Choroid plexus epithelial cell (primary cell): ENCODE results near the gene BPIFB3.

Experiments
- DNase-seq: peaks from one replicate; pipeline ENCODE4 v3.0.0-alpha.2; 2010; ENCODE audit warnings: low read depth
- H3K4me3 ChIP-seq: 2 replicates; pipeline ENCODE4 v1.5.1; 2011; ENCODE audit warnings: low read depth, mild to moderate bottlenecking, control low read depth, low read length, moderate library complexity
- CTCF ChIP-seq: conservative IDR thresholded peaks from 2 replicates; pipeline ENCODE4 v1.5.1; 2011; ENCODE audit warnings: low read depth, mild to moderate bottlenecking, control low read depth, inconsistent platforms, low read length, moderate library complexity

The BPIFB3 gene

GRCh38 chr20:33027769-33028751, 25.6 kb upstream of the BPIFB3 start:
- H3K4me3 ChIP-seq = no peak overlapping the region
- DNase-seq = no peak
- no peak for TF ChIP-seq CTCF

- H3K4me3 ChIP-seq = no peak overlapping the region
- TF ChIP-seq CTCF = no peak
- DNase-seq = no peak
Observed at GRCh38 chr20:33028875-33029274, 24.8 kb upstream of the BPIFB3 start.

GRCh38 chr20:33030076-33030475, 23.6 kb upstream of the BPIFB3 start:
- H3K4me3 ChIP-seq = no peak overlapping the region
- TF ChIP-seq CTCF = no peak
- DNase-seq = no peak

- DNase-seq = no peak
- no peak overlapping the region for H3K4me3 ChIP-seq
- TF ChIP-seq CTCF = no peak
Observed at GRCh38 chr20:33030569-33030968, 23.1 kb upstream of the BPIFB3 start.

- no peak within 1 kb of the TSS for H3K4me3 ChIP-seq
- no peak for DNase-seq
- TF ChIP-seq CTCF = no peak
Observed at GRCh38 chr20:33031531-33031930, 22.2 kb upstream of the BPIFB3 start, which contains the start of gene BPIFB6. Gene BPIFB6 (plus strand): TSS chr20:33031648. CDS start chr20:33031648, 0 bp downstream.

- no peak overlapping the region for H3K4me3 ChIP-seq
- TF ChIP-seq CTCF = no peak
- DNase-seq = no peak
Observed at GRCh38 chr20:33032555-33032954, 21.1 kb upstream of the BPIFB3 start.

GRCh38 chr20:33033381-33033780, 20.3 kb upstream of the BPIFB3 start:
- no peak overlapping the region for H3K4me3 ChIP-seq
- DNase-seq = no peak
- TF ChIP-seq CTCF = no peak
